GM19351 (cell line): Measurements from ENCODE around the gene JAKMIP2.

Experiments used
- ATAC-seq: cut with Tn5 transposase; IDR thresholded peaks from one replicate; pipeline ENCODE4 v1.9.1; 2021; ENCODE audit warnings: mild to moderate bottlenecking, moderate library complexity; ENCODE audit not compliant: unreplicated experiment

Gene JAKMIP2

DNA sequence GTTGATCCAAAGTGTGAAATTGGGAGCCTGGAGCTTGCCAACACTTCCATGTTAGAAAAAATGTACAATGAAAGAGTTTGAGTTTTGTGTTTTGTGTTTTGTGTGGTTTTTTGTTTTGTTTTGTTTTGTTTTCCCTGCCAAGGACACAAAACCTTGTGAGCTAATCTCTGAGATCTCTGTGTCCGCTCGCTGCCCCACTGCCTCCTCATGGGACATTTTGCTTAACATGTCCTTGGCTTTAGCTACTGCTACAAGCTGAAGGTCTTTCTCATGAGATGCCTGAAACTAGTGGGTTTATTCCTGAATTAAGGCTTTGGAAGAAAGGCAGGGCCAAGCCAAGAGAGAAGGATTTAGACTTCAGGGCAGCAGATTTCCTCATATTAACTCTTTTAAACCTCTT is 7.3 kb upstream of the JAKMIP2 start:
- ATAC-seq, result no peak

- no peak for ATAC-seq
These were observed 5.5 kb upstream of the JAKMIP2 start for GRCh38 chr5:147788023-147788422.

DNA sequence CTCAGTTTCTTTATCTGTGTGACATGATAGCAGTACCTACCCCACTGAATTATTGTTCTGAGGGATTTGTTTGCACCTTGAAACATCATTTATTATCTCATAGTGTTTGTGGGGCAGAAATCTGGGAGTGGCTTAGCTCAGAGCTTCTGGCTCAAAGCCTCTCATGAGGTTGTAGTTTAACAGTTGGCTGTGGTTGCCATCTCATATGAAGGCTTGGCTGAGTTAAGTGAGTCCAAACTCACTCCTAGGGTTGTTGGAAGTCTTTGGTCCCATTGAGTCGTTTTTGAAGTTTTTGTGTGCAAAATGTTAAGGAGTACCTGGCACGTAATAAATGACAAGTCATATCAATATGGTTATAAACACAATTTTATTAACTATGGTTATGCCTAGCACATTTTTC is 3.6 kb upstream of the JAKMIP2 start:
- ATAC-seq, result no peak

GRCh38 chr5:147784146-147784987 is 1.8 kb upstream of the JAKMIP2 start:
- no peak for ATAC-seq

DNA sequence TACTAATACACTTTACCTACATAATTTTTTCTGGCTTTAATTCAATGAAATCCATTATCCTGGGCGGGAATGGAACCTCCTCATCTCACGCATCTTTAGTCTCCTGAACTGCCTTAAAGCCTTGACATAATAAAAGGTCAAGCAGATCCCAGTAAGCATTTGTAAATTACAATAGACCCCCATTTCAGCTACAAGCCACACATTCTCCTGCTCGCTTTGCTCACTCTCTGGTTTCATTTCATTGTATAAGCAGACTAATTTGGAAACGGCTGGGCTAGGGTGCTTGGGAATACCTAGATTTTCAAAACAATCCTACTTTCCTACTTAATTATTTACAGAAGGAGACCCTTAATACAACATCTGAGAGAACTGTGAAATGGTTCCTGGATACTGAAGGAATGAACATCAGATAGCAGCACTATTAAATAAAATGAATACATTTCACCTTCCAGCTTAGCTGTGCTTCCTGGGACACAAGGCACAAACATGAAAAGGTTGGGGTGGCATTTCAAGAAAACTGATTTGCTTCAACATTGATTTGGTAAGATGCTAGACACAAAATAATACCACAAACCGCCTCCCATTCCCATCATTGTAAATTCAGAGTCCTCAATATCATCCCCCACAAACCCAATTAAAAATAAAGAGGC is 1.5 kb downstream of the JAKMIP2 start:
- ATAC-seq, result no peak

GRCh38 chr5:147779694-147780093 is 2.8 kb downstream of the JAKMIP2 start:
- ATAC-seq, result no peak

DNA sequence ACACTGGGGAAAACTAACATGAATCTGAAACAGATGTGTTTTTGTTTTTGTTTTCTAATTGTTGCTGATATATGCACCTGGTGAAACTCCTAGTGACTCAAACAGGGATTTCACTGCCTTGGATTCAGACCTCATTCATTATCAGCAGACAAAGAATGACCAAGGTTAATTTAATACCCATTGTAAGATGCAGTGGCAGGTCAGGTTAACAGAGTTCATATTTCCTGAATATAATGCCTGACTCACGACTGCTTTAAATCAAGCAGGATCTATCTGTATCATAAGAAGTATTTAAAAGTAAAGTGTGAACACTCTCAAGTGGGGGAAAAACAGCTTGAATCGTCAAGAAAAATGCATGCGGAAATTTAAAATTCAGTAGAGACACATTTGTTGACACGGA is 5.5 kb downstream of the JAKMIP2 start:
- ATAC-seq, result no peak

- ATAC-seq, result no peak
These were observed 8.9 kb downstream of the JAKMIP2 start for GRCh38 chr5:147773587-147773986.

DNA sequence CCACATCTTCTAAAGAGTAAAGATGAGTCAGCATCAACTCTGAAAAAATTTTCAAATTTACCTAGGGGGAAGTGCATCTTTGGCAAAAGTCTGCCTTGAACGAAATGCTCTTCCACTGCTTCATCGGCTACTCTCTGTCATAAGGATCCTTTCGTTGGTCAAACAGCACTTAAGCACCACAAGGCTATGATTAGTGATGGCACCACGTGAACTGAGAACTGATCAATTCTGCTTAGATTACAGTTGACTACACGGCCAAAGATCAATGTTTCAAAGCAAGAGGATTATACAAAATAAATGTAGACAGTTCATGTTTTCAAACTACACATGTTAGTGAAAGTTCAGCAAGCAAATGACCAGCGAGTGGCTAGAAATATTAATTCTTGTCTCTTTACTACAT is 9.4 kb downstream of the JAKMIP2 start:
- no peak for ATAC-seq

DNA sequence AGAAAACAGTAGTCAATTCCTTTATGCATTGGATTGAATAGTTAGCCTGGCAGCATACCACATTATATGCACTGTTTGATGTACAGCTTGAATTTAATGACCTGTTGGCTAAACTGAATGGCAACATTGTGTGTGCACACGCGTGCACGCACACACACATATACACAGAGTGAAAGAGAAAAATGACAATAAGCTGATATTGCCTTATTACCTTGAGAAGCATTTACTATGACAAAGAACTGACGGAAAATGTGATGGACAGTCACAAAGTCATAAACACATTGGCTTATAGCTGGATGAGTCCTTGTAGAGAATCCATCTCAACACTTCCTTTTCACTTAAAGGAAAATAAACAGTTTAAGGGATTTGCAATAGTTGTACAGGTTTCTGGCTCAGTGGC is 15.5 kb downstream of the JAKMIP2 start:
- no peak for ATAC-seq

GRCh38 chr5:147763791-147764525 is 18.6 kb downstream of the JAKMIP2 start:
- no peak for ATAC-seq

DNA sequence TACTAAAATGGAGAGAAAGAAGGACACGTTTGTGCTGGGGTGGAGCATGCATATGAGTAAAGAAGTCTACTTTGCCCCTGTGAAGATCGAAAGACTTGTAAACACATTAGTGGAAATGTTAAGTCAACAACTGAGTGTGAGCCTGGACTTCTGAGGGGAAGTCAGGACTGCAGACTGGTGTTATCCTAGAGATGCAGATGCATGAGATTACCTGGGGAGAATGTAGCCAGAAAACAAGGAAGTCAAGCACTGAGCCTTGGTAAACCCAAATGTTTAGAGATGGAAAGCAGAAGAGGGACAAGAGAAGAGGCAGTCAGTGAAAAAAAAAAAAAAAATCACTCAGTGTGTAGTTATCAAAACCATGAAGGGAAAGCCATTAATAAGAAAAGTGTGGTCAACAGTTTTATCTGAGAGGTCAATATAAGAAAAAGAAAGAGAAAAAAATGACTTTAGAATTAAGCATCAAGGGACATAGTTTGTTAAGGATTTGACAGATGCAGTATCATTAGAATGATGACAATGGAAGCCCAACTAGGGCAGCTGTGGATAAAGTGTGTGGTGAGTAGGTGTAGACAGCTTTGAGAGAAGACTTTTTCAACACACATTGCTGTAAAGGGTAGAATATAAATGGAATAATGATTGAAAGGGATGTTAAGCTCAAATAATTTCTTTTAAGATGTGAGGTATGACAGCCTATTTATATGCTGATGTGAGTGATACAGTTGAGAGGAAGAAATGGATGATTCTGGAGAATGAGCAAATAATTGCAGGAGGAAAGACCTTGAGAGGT is 22.2 kb downstream of the JAKMIP2 start:
- no peak for ATAC-seq

DNA sequence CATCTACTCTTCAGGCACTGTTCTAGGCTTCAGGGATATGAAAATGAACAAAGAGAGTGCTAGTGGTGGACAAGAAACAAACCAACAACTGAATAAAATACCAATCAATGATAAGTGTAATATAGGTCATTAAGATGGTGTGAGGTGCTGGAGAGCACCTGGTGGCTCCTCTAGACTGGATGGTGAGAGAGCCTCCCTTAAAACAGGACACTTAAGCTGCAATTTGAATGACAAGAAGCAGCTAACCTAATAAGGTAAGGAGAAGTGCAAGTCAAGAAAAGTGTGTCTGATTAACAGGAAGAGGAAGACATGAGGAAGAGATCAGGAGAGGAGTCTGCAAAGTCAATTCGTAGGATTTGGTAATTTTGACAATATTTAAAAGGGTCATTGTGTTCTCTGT is 23.1 kb downstream of the JAKMIP2 start:
- ATAC-seq, result no peak

- ATAC-seq, result no peak
These were observed 26.0 kb downstream of the JAKMIP2 start for GRCh38 chr5:147756566-147756965.

GRCh38 chr5:147754372-147755122 is 28.0 kb downstream of the JAKMIP2 start:
- ATAC-seq, result no peak

DNA sequence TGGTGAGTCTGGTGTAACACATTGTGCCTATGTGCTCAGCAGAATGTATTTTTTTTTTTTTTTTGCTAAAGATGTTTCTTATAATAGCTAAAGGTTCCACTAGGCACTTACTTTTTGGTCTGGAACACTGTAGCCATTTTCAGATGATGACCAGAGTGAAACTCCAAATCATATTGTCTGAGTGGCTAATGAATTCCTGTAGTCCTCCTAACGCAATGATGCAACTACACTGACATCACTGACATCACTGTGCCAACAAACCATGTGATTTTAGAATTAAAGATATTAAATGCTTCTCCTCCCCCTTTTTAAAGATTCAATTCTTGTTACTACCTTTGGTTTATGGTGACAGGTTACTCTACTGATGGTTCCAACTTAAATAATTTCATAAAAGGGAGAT is 28.8 kb downstream of the JAKMIP2 start:
- no peak for ATAC-seq

GRCh38 chr5:147752666-147753290 is 29.8 kb downstream of the JAKMIP2 start:
- no peak for ATAC-seq

GRCh38 chr5:147752033-147752432 is 30.5 kb downstream of the JAKMIP2 start:
- no peak for ATAC-seq

DNA sequence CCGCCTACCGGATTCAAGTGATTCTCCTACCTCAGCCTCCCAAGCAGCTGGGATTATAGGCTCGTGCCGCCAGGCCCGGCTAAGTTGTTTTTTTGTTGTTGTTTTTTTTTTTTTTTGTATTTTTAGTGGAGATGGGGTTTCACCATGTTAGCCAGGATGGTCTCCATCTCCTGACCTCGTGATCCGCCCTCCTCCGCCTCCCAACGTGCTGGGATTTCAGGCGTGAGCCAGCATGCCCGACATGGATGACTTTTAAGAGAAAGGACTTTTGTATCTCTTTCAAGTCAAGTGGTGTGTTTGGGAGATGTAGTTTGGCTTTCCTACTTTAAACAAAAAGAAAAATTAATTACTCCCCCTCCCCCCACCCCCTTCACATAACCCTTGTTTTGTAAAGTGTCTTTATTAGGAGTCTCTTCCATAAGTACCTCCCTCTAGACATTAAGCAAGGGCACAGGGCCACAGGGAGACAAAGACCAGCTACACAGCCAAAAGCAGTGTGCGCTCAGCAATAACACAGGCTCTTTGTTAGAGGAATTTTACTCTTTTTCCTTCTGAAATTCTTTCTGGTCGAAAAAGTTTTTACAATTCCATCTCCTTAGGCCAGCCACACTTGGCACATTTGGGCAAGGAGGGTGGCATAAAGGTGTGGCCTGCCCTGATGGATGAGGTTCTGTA is 31.2 kb downstream of the JAKMIP2 start:
- no peak for ATAC-seq
